GM23338 (cell line): Measurements from ENCODE around the gene SLC9C1.

ENCODE experiments used
- CREB1 ChIP-seq: fragments of 250-450 bp; sonication (Bioruptor Pico); IDR thresholded peaks from 2 replicates; pipeline ENCODE4 v1.5.0; 2020; ENCODE audit warnings: low read depth, mild to moderate bottlenecking, moderate library complexity
- EZH2 ChIP-seq: fragments of 200-600 bp; sonication (generic); IDR thresholded peaks from one replicate; pipeline ENCODE4 v1.8.0; 2017; ENCODE audit warnings: antibody characterized with exemption, mild to moderate bottlenecking, low read depth; ENCODE audit not compliant: unreplicated experiment
- EZH2phosphoT487 ChIP-seq: fragments of 200-600 bp; sonication (generic); IDR thresholded peaks from one replicate; pipeline ENCODE4 v1.8.1; 2018; ENCODE audit warnings: antibody characterized with exemption; ENCODE audit not compliant: unreplicated experiment
- NANOG ChIP-seq: IDR thresholded peaks from 2 replicates; pipeline ENCODE4 v1.6.1; 2016; ENCODE audit warnings: antibody characterized with exemption, borderline replicate concordance
- POLR2AphosphoS5 ChIP-seq: IDR thresholded peaks from 2 replicates; pipeline ENCODE4 v1.6.1; 2016; ENCODE audit warnings: antibody characterized with exemption, low read depth
- TF ChIP-seq, protein P1 (sequence below), 2 experiments: fragments of 200-600 bp in 1 of 2; sonication (generic) in 1 of 2; conservative IDR thresholded peaks; 2 replicates each; pipeline versions ENCODE4 v1.5.1 to v1.6.1; 2016 to 2017; ENCODE audit warnings: antibody characterized with exemption in 2 of 2, low read depth in 2 of 2, mild to moderate bottlenecking in 2 of 2, moderate library complexity in 1 of 2
- TF ChIP-seq, protein P2 (sequence below): fragments of 250-450 bp; sonication (Bioruptor Pico); IDR thresholded peaks from 2 replicates; pipeline ENCODE4 v1.5.0; 2020; ENCODE audit warnings: mild to moderate bottlenecking, moderate library complexity
- TF ChIP-seq, protein P3 (sequence below): IDR thresholded peaks from one replicate; pipeline ENCODE4 v1.6.1; 2018; ENCODE audit warnings: antibody characterized with exemption; ENCODE audit not compliant: unreplicated experiment

DNA sequence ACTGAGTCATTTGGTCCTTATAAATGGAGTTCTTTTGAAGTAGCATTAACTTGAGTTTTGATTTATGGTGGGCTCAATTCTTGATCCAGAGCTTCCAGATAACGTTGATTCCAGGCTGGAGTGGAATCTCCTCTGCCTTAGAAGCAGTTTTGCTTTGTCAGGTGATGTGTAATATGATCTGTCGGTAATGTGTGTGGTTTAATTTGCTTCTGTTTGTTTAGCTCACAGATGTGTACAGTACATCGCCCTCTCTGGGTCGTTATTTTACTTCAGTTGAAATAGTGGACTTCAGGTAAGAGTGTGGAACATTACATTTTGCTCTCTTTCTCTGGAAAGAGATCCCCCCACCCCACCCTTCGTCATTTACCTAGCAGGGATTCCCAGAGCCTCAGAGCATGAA is 184.7 kb downstream of the SLC9C1 start:
- TF ChIP-seq, protein P1, sequence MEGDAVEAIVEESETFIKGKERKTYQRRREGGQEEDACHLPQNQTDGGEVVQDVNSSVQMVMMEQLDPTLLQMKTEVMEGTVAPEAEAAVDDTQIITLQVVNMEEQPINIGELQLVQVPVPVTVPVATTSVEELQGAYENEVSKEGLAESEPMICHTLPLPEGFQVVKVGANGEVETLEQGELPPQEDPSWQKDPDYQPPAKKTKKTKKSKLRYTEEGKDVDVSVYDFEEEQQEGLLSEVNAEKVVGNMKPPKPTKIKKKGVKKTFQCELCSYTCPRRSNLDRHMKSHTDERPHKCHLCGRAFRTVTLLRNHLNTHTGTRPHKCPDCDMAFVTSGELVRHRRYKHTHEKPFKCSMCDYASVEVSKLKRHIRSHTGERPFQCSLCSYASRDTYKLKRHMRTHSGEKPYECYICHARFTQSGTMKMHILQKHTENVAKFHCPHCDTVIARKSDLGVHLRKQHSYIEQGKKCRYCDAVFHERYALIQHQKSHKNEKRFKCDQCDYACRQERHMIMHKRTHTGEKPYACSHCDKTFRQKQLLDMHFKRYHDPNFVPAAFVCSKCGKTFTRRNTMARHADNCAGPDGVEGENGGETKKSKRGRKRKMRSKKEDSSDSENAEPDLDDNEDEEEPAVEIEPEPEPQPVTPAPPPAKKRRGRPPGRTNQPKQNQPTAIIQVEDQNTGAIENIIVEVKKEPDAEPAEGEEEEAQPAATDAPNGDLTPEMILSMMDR (conservative IDR thresholded peaks at IDR 0.05; ENCODE audit: low read depth in 2 of 2): no peak
- no peak for TF ChIP-seq EZH2
- TF ChIP-seq, protein P2, sequence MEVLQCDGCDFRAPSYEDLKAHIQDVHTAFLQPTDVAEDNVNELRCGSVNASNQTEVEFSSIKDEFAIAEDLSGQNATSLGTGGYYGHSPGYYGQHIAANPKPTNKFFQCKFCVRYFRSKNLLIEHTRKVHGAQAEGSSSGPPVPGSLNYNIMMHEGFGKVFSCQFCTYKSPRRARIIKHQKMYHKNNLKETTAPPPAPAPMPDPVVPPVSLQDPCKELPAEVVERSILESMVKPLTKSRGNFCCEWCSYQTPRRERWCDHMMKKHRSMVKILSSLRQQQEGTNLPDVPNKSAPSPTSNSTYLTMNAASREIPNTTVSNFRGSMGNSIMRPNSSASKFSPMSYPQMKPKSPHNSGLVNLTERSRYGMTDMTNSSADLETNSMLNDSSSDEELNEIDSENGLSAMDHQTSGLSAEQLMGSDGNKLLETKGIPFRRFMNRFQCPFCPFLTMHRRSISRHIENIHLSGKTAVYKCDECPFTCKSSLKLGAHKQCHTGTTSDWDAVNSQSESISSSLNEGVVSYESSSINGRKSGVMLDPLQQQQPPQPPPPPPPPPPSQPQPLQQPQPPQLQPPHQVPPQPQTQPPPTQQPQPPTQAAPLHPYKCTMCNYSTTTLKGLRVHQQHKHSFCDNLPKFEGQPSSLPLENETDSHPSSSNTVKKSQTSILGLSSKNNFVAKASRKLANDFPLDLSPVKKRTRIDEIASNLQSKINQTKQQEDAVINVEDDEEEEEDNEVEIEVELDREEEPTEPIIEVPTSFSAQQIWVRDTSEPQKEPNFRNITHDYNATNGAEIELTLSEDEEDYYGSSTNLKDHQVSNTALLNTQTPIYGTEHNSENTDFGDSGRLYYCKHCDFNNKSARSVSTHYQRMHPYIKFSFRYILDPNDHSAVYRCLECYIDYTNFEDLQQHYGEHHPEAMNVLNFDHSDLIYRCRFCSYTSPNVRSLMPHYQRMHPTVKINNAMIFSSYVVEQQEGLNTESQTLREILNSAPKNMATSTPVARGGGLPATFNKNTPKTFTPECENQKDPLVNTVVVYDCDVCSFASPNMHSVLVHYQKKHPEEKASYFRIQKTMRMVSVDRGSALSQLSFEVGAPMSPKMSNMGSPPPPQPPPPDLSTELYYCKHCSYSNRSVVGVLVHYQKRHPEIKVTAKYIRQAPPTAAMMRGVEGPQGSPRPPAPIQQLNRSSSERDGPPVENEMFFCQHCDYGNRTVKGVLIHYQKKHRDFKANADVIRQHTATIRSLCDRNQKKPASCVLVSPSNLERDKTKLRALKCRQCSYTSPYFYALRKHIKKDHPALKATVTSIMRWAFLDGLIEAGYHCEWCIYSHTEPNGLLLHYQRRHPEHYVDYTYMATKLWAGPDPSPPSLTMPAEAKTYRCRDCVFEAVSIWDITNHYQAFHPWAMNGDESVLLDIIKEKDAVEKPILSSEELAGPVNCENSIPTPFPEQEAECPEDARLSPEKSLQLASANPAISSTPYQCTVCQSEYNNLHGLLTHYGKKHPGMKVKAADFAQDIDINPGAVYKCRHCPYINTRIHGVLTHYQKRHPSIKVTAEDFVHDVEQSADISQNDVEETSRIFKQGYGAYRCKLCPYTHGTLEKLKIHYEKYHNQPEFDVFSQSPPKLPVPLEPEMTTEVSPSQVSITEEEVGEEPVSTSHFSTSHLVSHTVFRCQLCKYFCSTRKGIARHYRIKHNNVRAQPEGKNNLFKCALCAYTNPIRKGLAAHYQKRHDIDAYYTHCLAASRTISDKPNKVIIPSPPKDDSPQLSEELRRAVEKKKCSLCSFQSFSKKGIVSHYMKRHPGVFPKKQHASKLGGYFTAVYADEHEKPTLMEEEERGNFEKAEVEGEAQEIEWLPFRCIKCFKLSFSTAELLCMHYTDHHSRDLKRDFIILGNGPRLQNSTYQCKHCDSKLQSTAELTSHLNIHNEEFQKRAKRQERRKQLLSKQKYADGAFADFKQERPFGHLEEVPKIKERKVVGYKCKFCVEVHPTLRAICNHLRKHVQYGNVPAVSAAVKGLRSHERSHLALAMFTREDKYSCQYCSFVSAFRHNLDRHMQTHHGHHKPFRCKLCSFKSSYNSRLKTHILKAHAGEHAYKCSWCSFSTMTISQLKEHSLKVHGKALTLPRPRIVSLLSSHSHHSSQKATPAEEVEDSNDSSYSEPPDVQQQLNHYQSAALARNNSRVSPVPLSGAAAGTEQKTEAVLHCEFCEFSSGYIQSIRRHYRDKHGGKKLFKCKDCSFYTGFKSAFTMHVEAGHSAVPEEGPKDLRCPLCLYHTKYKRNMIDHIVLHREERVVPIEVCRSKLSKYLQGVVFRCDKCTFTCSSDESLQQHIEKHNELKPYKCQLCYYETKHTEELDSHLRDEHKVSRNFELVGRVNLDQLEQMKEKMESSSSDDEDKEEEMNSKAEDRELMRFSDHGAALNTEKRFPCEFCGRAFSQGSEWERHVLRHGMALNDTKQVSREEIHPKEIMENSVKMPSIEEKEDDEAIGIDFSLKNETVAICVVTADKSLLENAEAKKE: no peak
- no peak for TF ChIP-seq POLR2AphosphoS5
- TF ChIP-seq, protein P3, sequence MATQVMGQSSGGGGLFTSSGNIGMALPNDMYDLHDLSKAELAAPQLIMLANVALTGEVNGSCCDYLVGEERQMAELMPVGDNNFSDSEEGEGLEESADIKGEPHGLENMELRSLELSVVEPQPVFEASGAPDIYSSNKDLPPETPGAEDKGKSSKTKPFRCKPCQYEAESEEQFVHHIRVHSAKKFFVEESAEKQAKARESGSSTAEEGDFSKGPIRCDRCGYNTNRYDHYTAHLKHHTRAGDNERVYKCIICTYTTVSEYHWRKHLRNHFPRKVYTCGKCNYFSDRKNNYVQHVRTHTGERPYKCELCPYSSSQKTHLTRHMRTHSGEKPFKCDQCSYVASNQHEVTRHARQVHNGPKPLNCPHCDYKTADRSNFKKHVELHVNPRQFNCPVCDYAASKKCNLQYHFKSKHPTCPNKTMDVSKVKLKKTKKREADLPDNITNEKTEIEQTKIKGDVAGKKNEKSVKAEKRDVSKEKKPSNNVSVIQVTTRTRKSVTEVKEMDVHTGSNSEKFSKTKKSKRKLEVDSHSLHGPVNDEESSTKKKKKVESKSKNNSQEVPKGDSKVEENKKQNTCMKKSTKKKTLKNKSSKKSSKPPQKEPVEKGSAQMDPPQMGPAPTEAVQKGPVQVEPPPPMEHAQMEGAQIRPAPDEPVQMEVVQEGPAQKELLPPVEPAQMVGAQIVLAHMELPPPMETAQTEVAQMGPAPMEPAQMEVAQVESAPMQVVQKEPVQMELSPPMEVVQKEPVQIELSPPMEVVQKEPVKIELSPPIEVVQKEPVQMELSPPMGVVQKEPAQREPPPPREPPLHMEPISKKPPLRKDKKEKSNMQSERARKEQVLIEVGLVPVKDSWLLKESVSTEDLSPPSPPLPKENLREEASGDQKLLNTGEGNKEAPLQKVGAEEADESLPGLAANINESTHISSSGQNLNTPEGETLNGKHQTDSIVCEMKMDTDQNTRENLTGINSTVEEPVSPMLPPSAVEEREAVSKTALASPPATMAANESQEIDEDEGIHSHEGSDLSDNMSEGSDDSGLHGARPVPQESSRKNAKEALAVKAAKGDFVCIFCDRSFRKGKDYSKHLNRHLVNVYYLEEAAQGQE: no peak
- TF ChIP-seq EZH2phosphoT487: no peak
- no peak for TF ChIP-seq NANOG
- no peak for TF ChIP-seq CREB1
